Stimulated activated CD4-positive, alpha-beta T cell treated with anti-CD3 and anti-CD28 coated beads, Interleukin-15, amount 100 ng/mL, for 48 hours (primary cell): ENCODE measurements around the gene EXD2.
A peak's percentile ranks its signal among the peaks of the same experiment; 100 is the strongest.

ENCODE experiments used
- DNase-seq, 2 donors: peaks; one replicate each; pipeline ENCODE4 v3.0.0-alpha.2; 2020; ENCODE audit warnings: low read depth in 2 of 2

Gene EXD2

DNA sequence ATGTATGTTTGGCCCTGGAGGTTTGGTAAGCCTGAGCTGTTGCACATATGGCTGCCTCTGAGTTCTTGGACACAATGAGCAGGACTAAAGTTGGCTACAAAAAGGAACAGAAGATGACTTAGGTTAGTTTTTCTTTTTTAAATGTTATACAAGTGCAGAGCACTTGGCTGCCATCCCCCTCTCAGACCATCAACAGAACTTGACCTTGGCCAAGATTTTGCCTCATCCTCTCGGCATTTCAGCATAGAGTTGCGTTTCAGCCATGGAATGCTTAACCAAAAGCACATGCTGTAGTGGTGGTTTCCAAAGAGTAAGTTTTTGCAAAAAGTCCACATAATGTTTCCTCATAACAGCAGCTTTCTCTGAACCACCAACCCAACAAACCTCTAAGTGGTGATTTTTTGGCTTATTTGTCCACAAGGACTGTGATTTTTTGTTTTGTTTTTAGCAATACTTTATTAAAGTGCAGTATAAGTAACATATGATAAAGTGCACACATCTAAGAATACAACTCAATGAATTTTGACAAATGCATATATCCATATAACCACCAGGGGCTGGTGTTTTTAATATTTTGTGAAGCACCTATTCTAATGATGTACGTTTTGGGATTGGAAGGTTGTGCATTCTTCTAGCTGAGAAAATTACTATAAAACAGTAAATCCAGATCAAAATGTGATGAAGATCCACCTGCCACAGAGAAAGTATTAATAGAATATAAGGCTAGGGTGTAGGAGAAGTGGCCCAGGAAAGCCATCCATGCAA, 56.6 kb downstream of the EXD2 start:
- DNase-seq = no peak

DNA sequence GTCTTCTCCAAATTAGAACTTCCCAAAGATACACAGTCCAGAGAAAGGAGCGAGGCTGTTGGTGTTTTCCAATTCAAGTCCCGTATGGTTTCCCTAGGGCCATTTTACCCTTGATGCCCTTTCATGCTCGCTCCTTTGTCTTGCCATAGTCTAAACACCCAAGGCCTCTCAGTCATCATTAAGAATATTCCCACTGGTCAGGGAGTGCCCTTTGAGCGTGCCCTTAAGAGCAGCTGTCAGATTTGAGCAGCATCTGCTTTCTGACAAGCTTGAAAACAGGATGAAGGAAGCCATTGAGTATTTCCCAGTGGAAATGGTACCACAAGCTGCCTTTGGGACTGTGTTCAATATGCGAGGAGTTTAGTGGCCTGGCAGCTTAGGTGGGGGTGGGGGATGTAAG, 58.3 kb downstream of the EXD2 start:
- DNase-seq = no peak

DNA sequence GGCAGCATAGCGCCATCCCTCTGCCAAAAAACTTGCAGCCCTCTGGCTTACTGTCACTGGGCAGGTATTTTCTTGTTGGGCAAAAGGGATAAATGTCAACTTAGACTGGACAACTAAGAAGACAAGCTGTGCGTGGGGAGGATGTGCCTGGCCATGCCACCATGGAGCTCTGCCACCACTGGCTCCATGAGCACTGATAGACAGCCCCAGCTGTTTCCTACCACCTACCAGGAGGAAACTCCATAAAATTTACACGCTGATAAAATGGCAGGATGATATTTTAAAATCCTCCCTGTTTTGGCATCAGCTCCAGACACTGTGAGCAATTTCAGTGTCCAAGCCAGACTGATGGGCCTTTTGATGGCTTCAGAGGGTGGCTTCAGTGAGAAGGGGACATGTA, 61.6 kb downstream of the EXD2 start:
- no peak for DNase-seq

DNA sequence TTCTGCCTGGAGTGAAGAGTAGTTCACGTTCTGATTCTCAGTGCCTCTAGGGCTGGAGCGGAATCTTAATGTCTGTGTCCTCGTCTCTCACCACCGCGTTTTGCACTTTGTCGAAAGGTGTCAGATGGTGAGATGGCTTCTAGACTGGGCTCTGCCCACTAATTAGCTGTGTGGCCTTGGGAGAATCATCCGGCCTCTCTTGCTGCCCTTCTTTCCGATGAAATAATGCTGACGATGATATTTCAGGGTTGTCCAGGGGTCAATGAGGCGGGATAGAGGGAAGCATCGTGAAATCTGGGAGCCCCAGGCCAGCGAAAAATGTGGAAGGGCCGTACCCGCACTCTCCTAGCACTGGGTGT, 67.8 kb downstream of the EXD2 start:
- DNase-seq = no peak

DNA sequence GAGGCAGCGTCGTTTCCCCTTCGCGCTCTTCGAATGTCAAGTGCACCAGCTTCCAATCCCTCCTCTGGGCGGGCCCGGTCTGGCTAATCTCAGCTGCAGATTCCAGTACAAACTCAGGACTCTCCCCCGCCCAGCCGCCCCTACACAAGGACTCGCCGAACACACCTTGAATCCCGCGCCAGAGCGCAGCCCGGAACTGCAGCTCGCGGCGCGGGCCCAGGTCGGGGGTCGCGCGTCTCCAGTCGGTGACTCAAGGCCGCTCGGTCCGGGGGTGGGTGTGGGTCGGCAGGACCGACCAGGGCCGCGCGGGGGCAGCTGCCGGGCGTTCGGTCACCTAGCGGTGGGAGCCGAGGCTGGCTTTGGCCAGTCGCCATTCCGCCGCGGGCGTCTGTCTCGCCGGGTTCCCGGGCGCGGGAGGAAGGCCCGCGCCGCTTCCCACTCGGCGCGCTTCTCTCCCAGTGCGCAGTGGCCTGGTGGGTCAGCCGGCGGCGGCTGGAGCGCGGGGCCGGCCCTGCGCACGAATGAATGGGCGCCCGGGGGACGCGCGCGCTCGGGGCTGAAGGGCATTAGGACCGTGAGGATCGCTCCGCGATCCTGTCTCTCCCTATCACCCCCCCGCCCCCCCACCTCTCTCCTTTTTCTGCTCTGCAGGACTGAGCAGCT, 68.4 kb downstream of the EXD2 start, which contains the start of gene GALNT16:
GALNT16 (plus strand) TSS at position 632 of the 663 bp plus-strand sequence. CDS start 133 bp downstream, outside the sequence.
- DNase-seq = no peak

DNA sequence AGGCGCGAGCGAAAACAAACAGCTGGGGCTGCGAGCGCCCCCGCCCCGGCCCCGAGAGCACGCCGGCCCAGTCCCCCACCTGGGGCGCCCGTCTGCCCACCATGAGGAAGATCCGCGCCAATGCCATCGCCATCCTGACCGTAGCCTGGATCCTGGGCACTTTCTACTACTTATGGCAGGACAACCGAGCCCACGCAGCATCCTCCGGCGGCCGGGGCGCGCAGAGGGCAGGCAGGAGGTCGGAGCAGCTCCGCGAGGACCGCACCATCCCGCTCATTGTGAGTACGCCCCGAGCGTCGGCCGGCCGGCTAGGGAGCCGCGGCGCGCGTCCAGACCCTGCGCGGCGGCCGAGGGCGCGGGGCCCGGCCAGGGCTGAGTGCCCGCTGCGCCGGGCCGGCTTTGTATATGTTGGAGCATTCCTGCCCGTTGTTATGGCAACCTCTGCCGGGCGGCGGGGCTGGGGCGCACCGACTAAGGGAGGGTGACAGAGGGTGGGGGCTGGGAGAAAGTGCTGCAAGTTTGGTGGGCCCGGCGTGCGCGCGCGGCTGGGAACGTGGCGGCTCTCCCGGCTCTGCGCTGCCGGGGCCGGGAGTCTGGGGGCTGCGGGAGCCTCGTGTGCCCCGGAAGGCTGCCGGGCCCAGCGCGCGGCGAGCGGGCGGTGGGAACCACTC, 69.0 kb downstream of the EXD2 start:
- DNase-seq = no peak

DNA sequence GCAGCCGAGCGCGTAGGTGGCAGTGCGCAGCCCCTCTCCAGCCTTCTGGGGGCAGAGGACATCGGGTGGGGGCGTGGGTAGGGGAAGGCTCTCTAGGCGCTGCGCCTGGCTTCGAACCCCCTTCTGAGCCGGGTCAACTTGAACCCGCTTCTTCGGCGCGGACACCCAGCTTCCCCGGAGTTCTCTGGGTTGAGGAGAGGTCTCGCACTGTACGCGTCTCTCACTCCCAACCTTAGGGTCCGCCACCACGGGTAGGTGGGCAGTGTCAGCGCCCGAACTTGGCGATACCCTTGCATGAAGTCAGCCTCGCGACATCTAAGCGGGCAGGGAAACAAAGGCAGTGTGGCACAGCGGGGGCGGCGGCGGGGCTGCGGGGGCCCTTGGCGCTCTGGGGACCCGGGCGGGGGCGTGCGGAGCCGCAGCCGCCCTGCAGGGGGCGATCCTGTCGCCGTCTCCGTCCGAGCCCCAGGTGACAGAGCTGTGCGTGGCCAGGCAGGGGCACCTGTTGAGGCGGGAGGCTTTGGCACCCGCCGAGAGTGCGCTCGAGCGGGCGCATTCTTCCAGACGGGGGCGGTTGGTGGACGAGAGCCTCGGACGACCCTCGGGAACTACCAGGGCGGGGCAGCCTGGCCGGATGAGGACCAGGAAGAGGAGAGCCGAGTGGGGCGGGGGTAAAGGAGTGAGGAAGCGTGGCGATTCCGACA, 69.7 kb downstream of the EXD2 start:
- peak in 1 of 2 donors; percentile 38 for DNase-seq

DNA sequence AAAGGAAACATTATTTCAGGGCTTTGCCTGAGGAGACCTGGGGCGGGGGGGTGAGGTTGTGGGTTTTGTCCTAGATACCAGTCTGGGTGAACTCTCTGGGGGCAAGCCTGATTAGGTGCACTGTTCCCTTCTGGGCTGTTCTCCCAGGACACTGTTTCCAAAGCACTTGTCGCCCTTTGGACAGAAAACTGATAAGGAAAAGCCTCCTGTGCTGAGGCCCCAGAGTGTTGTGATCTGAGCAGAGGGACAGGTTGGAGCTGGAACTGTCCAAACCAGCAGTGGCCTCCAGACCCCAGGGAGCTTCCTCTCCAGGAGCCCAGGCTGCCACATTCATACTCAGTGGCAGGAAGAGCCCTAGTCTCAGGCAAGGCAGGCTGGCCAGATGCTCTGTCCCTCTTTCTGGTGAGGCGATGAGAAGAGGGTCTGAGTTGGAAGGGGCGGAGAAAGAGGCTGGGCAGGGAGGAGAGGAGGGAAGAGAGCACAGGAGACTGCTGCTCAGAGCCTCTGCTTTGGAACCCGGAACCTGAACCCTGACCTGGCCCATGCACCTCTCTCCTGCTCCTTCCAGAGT, 70.5 kb downstream of the EXD2 start:
- DNase-seq = no peak

DNA sequence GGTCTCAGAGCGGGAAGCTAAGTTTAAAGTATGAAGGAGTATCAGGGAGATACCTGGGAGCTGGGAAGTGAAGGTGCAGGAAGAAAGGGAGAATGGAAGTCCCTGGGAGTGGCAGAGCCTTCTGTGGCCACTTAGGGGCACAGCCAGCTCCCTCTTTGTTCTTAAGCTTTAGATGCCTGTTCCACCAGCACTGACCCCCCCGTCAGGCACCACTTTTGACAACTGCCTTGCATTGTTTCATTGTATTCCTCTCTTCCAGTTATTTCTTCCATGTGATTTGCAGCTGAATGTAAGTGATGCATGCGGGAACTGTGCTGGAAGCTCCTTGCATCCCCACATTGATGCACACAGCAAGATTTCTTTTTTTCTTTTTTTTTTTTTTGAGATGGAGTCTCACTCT, 71.2 kb downstream of the EXD2 start:
- no peak for DNase-seq

DNA sequence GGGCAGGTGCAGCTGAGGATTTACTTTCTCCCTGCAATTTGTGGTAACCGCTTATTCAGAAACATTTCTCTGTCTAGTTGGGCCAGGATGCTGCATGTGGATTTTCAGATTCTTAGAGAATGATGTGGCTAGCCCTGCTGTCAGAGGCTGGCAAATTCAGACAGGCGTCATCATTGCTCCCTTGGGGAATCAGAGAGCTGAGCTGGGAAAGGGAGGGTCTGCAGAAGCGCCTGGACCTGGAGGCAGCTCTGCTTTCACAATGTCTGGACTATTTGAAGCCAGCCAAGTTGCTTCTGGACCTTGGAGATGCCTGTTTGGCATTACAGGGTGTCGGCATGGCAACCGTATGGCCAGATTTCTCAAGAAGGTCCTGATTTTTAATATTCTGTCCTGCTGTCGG, 72.1 kb downstream of the EXD2 start:
- no peak for DNase-seq

DNA sequence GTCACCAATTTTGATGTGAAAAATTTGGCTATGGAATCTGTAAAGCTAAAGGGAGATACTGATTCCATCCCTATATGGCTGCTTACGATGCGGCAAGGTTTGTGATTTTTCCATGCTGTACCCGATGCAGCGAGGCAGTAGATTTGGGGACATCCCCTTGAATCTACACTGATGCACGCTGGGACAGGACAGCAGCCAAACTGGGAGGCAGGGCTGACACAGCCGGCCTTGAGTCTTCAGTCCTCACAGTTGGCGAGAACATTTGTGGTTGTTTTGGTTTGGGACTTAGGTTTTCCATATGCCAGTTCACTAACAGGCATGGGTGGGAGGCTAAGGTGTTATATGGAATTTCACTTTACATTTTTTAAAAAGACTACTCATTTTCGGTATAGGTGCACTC, 72.5 kb downstream of the EXD2 start:
- DNase-seq = no peak

DNA sequence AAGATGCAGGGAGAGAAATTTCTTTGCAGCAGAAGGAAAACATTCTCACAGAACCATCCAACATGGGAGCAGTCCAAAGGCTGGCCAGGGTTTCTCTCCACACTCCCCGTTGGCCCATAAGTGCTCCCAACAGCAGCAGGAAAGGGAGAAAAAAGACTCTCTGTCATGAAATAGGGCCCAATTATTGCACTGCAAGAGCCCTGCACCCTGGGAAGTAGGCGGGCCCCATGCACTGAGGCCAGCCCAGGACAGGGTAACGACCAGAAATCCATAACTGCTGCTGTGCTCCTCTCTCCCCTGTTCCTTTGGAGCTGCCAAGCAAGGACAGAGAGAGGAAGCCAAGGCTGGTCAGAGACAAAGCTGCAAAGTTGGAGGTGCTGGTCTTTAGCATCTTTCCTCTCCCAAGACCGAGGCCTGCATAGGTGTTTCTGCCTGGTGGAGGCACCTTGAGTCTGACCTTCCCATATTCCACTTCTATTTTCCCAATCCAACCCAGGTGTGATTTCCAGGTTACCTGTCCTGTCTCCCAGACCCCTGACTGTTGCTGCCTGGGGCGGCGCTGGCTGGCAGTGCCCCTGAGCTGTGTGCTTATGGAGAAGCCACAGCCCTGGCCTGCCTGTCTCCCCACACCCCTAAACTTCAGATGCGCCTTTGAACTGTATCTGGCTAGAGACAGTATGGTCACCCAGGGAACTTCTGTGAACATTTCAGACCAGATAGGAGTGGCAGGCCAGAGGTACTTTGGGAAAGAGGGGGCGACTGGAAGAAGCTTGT, 75.5 kb downstream of the EXD2 start:
- DNase-seq = no peak

DNA sequence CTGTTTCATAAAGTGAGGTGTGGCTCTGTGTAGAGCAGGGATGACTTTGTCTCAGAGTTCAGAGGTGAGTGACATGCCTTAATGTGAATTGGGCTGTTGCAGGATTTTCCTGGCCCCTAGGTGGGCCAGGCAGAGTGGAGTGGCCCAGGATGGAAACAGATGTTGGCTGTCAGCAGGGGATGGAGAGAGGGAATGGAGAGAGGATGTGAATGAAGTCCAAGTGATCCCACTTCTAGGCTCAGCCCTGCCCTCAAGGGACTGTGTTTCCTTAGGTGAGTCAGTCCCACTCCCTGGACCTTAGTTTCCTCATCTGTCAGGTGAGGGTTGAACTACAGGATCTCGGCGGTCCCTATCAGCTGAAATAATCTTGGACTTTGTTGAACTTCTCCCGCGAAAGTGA, 76.2 kb downstream of the EXD2 start:
- DNase-seq = no peak

DNA sequence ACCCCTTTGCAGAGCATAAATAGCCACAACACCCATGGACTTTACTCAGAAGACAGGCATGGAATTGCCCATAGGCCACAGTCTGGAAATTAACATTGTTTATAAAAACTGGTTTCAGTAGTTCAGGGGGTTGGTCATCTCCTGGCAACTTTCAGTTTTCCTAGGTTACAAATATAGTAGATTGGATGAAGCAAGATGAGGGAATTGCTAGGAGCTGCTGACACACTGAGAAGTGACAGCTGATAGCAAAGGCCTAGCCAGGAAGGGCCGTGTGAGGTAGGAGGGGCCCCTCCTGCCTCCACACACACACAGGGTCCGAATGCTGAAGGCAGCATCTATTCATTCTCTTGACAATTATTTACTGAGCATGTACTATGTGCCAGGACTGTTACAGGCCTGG, 76.9 kb downstream of the EXD2 start:
- no peak for DNase-seq

DNA sequence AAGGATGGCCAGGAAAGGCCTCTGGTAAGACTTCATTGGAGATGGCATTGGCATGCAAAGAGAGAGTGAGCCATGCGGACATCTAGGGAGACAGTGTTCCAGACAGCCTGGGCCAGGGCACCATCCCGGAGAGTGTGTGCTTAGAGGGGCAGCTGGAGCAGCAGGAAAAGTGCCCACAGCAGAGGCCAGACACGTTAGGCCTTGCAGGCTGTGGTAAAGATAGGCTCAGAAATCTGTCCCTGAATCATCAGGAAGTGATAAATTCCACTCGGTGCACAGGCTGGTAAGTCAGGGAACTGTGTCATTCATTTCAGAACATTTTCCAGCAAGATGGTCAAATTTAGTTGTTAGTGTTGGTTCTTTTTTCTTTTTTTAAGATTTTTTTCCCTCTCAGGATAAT, 77.5 kb downstream of the EXD2 start:
- no peak for DNase-seq

DNA sequence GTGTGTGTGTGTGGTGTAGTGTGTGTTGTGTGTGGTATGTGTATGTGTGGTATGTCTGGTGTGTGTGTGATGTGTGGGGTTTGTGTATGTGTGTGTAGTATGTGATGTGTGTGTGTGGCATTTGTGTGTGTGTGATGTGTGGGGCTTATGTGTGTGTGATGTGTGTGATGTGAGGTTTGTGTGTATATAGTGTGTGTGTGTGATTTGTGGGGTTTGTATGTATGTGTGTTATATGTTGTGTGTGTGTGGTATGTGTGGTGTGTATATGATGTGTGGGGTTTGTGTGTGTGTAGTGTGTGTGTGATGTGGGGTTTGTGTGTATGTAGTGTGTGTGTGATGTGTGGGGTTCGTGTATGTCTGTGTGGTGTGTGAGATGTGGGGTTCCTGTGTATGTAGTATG, 78.1 kb downstream of the EXD2 start:
- DNase-seq = no peak

DNA sequence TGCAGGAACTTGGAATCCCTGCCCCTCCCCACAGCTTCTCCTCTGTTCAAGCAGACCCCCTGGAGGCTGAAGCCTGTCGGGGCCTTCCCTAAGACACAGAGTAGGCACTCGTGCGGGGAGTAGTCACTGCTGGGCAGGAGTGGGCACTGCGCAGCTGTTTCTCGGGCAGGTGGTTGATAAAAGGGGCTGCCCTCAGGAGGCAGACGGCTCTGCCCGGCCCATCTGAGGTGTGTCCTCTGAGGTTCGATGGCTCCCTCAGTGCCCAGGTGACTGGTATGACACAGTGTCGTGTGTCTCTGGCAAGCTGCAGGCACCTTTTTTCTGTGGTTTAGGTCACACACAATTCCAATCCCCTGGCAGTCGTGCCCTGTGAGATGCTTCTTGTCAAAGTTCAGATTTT, 78.8 kb downstream of the EXD2 start:
- no peak for DNase-seq

DNA sequence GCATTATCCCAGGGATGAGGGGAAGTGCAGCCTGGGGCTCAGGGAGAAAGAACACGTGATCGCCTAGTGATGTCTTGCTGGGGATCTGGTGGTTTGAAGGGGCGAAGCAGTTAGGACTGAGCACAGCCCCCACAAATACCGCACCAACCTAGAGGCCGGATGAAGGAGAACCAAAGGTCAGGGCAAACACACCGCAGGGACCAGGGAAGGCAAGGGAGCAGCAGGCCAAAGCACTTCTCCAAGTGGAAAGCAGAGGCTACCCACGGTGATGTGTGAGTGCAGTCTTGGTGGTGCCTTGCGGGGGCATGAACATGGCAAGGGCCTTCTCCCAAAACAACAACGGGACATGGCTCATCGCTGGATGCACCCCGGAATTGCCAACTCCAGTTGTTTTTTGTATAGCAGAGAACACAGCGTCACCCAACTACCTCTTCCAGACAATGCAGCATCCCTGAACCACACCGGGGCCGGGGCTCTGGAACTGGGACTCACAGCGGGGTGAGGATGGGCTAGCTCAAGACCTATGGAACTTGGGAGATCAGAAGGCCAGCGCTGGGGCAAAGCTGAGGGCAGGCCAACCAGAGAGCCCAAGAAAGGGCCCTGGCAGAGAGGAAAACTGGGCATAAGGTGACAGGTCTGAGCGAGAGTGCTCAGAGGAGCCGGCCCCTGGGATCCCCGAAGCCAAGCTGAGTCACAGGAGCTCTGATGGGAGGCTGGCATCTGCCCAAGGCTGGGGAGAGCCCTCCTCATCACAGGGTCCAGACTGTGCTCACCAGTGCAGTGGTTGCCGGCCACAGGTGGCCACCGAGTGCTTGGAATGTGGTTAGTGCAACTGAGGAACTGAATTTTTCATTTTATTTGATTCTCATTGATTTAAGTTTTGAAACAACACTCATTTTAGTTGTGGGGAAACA, 79.8 kb downstream of the EXD2 start:
- DNase-seq = no peak

DNA sequence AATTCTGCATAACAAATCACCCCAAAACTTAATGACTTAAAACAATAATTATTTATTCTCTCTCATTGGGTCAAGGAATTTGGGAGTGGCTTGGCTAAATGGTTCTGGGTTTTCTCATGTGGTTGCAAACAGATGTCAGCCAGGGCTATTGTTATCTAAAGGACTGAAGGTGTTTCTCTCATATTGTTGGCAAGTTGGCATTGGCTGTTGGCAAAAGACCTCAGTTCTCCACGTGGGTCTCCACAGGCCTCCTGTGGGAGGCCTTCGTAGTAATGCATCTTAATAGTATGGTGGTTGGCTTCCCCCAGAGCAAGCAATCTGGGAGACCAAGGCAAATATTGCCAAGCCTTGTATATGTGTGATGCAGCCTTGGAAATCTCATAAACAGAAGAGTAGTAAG, 83.0 kb downstream of the EXD2 start:
- DNase-seq = no peak

DNA sequence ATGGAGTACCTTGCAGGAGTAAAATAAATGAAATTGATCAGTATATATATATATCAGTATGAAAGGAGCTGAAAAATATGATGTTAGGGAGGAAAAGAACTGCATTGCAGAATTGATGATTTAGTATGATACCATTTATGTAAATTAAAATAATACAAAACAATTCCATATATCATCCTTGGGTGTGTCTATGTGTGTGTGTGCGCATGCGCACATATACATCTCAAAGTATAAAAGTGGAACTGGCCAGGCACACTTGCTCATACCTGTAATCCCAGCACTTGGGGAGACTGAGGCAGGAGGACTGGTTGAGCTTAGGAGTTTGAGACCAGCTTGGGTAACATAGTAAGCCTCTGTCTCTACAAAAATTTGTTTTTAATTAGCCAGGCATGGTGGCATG, 84.0 kb downstream of the EXD2 start:
- DNase-seq = no peak
